ENCODE measurements around the gene RGS7.
"Not testable (repeated sequence)": the region's sequence is repeated elsewhere in the genome, so short reads cannot be mapped to it uniquely, and the experiment has no call there.

The RGS7 gene

DNA sequence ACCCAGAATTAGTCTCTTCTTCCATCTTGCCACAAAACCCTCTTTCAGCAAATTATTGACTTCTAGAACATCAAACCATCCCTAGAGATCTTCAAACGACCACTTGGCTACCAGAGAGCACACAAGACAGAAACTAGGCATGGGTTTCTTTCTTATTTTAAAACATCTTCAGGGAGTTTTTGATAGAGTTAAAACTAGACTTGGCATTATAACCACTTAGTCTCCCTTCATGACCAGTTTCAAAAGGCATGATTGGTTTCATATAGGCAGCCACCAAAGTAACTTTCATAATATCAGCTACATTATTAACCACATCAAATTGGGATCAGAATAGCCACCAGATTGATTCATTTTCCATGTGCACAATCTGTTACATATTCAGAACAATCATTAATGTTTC is 376.7 kb downstream of the RGS7 start:
- DNase-seq (ENCODE audit: low spot score): no peak

DNA sequence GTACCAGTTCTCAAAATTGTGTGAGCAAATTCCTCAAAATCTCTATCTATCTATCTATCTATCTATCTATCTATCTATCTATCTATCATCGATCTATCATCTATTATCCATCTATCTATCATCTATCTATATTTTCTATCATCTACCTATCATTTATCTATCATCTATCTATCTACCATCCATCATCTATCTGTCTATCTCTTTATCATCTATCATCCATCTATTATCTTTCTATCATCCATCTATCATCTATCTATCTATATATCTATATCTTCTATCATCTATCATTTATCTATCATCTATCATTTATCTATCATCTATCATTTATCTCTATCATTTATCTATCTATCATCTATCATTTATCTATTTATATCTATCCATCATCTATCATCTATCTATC is 380.3 kb downstream of the RGS7 start:
- no peak for DNase-seq (ENCODE audit: low spot score)

- DNase-seq (ENCODE audit: low spot score): no peak
Observed at GRCh38 chr1:240973875-240974274, 383.1 kb downstream of the RGS7 start.

GRCh38 chr1:240972059-240972458 is 384.9 kb downstream of the RGS7 start:
- not testable (repeated sequence) for DNase-seq (ENCODE audit: low spot score)

DNA sequence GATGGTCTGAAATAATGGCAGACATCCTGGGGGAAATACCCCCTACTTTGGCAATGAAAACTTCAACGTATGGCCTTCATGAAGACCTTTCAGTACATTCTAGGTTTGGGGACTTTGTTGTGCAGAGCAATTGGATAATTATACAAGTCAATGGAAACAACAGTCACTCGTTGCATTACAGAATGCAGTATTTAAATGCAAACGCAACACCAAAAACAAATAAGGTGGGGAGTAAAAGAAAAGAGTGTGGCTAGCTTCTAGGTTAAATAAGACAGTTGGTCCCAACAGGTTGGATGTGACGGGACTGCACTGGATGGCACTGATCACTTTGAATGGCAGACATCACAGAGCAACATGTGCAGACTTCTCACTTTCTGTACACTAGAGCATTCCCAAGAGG is 386.8 kb downstream of the RGS7 start:
- no peak for DNase-seq (ENCODE audit: low spot score)

- no peak for DNase-seq (ENCODE audit: low spot score)
Observed at GRCh38 chr1:240968864-240969263, 388.1 kb downstream of the RGS7 start.

DNA sequence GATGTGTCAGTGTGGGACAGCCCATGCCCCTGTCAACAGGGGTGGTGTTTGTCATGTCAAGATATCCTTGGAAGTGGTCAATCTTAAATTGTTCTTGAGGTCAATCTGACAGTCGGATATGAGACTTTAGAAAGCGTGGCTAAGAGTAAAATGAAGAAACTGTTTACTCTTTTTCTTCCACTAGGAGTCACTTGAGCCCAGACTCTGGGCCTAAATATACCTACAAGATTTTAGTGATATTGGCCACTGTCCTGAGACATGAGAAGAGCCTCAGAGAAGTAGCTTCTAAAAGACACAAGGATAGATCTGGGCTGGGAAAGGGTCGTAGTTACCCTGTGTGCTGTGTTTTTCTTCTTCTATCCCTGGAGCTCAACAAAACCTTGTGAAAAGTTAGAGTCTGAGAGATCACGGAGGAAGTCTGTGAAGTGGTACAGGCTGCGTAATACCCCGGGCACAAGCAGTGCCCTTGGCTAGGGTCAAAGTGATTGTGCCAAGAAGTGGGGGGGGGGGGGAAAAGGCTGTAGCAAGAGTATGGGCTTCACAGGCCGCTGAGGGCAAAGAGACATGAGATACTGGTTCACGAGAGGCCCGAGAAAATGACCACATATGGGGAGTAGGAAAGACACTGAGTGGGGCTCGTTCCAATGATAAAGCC is 389.8 kb downstream of the RGS7 start:
- no peak for DNase-seq (ENCODE audit: low spot score)

GRCh38 chr1:240965581-240966091 is 391.4 kb downstream of the RGS7 start:
- no peak for DNase-seq (ENCODE audit: low spot score)

DNA sequence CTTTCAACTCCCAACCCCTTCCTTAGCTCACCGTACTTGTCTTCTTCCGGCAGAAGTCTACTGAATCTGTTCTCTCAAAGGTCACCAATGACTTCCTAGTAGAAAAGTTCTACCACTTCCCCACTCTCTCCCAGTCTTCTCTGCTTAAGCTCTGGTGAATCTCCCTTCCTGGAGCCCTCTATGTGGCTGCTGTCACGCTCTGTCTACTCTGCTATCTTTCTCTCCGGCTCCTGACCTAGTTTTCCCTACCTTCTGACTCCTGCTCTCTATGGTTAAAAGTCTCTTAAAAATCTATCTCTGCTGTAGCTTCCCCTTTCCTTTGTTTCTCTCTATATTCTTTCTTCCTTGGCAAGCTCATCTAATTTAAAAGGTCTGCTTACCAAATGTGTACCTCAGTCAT is 394.9 kb downstream of the RGS7 start:
- DNase-seq (ENCODE audit: low spot score): no peak

- DNase-seq (ENCODE audit: low spot score): no peak
Observed at GRCh38 chr1:240956424-240956823, 400.6 kb downstream of the RGS7 start.

DNA sequence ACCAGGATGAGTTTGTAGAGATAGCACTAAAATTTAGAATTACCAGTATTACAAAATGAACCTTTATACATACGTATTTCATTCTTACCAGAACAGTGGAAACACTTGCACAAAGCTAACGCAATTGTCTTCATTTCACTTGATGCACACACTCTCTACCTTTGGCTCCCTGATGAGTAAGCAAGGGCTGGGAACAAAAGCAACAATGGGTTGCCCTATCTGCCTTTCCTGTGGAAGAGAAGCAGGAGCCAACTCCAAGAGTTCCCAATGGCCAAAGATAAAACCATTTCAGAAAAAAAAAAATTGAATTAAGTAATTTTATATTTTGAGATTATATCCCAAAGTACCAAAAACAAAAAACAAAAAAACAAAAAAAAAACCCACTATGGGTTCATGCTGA is 401.0 kb downstream of the RGS7 start:
- no peak for DNase-seq (ENCODE audit: low spot score)

GRCh38 chr1:240947438-240948224 is 409.4 kb downstream of the RGS7 start:
- no peak for DNase-seq (ENCODE audit: low spot score)

DNA sequence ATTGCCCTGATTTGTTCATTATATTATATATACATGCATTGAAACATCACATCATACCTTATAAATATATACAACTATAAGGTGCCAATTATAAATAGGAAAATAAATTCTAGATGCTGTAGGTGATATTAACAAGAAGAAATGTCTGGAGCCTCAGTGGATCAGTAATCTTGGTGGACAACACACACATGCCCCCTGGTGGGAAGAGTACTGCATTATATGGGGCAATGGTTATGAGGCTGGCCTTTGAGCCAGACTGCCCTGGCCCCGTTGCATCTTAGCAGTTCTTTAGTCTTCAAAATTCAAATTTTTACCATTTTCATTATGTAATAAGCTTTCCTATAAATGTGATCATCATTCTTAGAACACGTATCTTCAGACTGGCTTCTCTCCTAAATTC is 410.1 kb downstream of the RGS7 start:
- DNase-seq (ENCODE audit: low spot score): no peak

- DNase-seq (ENCODE audit: low spot score): no peak
Observed at GRCh38 chr1:240942901-240943300, 414.1 kb downstream of the RGS7 start.

- DNase-seq (ENCODE audit: low spot score): no peak
Observed at GRCh38 chr1:240941701-240942370, 415.2 kb downstream of the RGS7 start.

GRCh38 chr1:240936911-240937668 is 419.9 kb downstream of the RGS7 start:
- no peak for DNase-seq (ENCODE audit: low spot score)

DNA sequence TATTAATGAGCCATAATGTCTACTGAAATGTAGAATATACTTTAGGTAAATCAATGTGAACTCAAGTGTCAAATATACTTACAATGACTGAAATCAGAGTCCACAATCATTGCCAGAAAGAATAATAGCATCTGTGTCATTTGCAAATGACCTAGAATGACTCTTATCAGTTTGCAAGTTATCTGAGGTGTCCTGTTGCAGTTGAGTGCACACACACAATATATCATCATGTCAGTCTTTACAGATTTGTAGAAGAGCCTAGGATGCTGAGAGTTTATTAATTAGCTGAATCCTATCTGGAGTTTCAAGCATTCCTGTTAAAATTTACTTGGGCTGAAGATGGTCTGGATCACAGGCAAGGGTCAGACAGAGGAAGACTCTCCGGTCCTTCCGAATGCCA is 421.1 kb downstream of the RGS7 start:
- DNase-seq (ENCODE audit: low spot score): no peak

- no peak for DNase-seq (ENCODE audit: low spot score)
Observed at GRCh38 chr1:240931031-240931430, 426.0 kb downstream of the RGS7 start.

GRCh38 chr1:240928265-240928664 is 428.7 kb downstream of the RGS7 start:
- DNase-seq (ENCODE audit: low spot score): no peak

- DNase-seq (ENCODE audit: low spot score): no peak
Observed at GRCh38 chr1:240927821-240928220, 429.2 kb downstream of the RGS7 start.

- no peak for DNase-seq (ENCODE audit: low spot score)
Observed at GRCh38 chr1:240925273-240925672, 431.7 kb downstream of the RGS7 start.

- no peak for DNase-seq (ENCODE audit: low spot score)
Observed at GRCh38 chr1:240917976-240918375, 439.0 kb downstream of the RGS7 start.

All from HuH-7.5 (cell line).